ENCODE measurements around the gene TUBB8. TPM values are rescaled to one million over a fixed set of nuclear protein-coding genes. Genes with fewer than 3 reads are reported as not detected.

Gene TUBB8
- total RNA-seq, 4 donors from 2014 or later: 0.88 TPM; not detected in 3

DNA sequence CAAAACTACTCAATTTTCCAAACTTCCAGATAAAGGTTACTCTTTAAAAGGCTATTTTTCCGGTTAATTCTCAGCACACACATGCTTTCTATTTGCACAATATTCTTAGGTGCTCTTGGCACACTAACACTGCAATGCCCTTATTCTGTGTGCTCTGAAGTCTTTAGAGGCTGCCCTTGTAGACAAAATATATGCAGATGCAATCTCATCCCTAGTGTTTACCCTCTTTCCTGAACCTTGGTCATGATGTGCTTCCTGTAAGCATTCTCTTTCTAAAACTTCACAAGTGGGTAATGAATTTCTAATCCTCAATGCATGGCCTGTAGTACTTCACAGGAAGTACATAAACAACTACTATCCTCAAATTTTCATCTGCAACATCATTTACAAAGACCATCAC, 41.1 kb upstream of the TUBB8 start:
- ATAC-seq (ENCODE audit: low FRiP score): no peak
- no peak for DNase-seq (ENCODE audit: low spot score)
- TF ChIP-seq, protein P1, sequence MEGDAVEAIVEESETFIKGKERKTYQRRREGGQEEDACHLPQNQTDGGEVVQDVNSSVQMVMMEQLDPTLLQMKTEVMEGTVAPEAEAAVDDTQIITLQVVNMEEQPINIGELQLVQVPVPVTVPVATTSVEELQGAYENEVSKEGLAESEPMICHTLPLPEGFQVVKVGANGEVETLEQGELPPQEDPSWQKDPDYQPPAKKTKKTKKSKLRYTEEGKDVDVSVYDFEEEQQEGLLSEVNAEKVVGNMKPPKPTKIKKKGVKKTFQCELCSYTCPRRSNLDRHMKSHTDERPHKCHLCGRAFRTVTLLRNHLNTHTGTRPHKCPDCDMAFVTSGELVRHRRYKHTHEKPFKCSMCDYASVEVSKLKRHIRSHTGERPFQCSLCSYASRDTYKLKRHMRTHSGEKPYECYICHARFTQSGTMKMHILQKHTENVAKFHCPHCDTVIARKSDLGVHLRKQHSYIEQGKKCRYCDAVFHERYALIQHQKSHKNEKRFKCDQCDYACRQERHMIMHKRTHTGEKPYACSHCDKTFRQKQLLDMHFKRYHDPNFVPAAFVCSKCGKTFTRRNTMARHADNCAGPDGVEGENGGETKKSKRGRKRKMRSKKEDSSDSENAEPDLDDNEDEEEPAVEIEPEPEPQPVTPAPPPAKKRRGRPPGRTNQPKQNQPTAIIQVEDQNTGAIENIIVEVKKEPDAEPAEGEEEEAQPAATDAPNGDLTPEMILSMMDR (IDR thresholded peaks at IDR 0.05): no peak

DNA sequence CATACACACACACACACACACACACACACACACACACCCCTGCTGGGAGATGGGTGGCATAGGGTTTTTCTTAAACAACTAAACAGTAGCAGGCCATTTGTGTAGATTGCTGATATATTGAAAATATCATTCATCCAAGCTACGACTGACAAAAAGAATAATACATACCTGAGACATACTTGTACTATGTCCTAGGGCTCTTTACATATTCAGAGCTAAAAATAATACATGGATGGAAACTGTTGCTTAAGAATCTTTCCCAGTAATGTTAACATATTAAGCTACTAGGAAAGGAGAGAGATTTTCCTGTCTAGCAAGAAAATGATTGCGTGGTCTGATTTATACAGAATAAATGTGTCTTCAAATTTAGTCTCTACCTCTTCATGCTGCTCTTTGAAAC, 40.2 kb upstream of the TUBB8 start:
- ATAC-seq (ENCODE audit: low FRiP score): no peak
- TF ChIP-seq, protein P1 (IDR thresholded peaks at IDR 0.05): no peak
- no peak for DNase-seq (ENCODE audit: low spot score)

DNA sequence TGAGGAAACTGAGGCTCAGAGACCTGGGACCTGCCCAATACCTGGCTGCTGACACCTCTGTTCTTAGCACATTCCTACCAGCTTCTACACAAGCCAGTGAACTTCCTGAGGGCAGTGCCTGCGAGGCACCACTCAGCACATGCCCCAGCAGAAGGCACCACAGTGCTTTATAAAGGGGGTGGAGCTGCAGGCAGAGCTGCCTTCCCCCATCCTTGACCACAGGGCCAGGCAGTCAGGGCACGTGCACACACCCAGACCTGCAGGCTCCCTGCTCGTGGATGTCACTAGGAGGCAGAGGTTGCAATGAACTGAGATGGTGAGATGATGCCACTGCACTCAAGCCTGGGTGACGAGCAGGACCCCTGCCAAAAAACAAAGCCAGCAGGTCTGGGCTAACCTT, 39.2 kb upstream of the TUBB8 start:
- ATAC-seq (ENCODE audit: low FRiP score): no peak
- TF ChIP-seq, protein P1 (IDR thresholded peaks at IDR 0.05): no peak
- DNase-seq (ENCODE audit: low spot score): no peak

- ATAC-seq (ENCODE audit: low FRiP score) (no peak), DNase-seq (ENCODE audit: low spot score) (no peak)
- TF ChIP-seq, protein P1 (IDR thresholded peaks at IDR 0.05): no peak
Measured at GRCh38 chr10:87177-88080, 38.3 kb upstream of the TUBB8 start.

- no peak for ATAC-seq (ENCODE audit: low FRiP score)
- no peak for DNase-seq (ENCODE audit: low spot score)
- TF ChIP-seq, protein P1 (IDR thresholded peaks at IDR 0.05): no peak
Measured at GRCh38 chr10:86031-86430, 36.9 kb upstream of the TUBB8 start.

GRCh38 chr10:85044-85443, 35.9 kb upstream of the TUBB8 start:
- ATAC-seq (ENCODE audit: low FRiP score) (no peak), DNase-seq (ENCODE audit: low spot score) (no peak)
- TF ChIP-seq, protein P1 (IDR thresholded peaks at IDR 0.05): no peak
